Erythroblast (primary cell): ENCODE measurements around the gene CRAT.
A peak's percentile ranks its signal among the peaks of the same experiment; 100 is the strongest.

Experiments used
- DNase-seq, 2 experiments: peaks; one replicate each; lab custom pipeline; 2025; lab: John Stamatoyannopoulos, UW
- GATA1 ChIP-seq: IDR thresholded peaks from 2 replicates; pipeline ENCODE4 v1.6.1; 2011; ENCODE audit warnings: low read depth, mild to moderate bottlenecking, control low read depth, low read length, moderate library complexity
- POLR2A ChIP-seq: IDR thresholded peaks from 2 replicates; pipeline ENCODE4 v1.6.1; 2011; ENCODE audit warnings: mild to moderate bottlenecking, low read length

The CRAT gene

DNA sequence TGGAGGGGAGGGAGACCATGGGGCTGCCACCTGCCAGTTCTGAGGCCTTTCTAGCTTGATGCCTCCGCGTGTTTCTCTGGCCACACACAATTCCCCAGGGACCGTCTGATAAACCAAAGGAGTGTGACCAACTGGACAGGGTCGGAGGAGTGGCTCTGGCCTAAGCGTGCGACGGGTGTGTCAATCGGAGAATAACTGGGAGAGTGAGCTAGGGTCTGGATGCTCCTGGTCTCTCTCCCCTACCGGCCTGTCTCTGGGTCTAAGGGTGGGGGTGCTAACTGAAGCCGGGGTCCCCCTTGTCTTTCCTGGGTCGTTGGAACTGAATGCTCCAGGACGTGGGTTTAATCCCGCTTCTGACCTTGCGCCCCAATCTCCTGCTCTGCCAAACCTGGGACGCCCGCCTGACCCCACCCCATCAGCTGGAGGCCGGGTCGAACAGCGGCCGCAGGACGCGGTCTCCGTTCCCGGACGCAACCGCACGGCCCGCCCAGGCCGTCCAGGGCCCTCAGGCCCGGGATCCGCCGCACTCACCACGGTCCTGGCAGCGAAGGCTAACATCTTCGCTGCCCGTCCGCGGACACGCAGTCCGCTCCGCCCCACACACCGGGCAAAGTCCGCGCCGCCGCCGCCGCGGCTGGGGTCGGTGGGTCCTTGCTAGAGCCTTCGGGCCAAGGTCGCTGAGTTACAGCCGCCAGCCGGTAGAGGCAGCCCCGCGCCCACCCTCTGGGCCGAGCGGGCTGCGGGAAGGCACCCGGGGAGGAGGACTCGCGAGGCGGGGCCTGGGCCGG lies 447 bp downstream of the CRAT start:
- no peak for TF ChIP-seq GATA1
- TF ChIP-seq POLR2A = no peak
- no peak for DNase-seq

DNA sequence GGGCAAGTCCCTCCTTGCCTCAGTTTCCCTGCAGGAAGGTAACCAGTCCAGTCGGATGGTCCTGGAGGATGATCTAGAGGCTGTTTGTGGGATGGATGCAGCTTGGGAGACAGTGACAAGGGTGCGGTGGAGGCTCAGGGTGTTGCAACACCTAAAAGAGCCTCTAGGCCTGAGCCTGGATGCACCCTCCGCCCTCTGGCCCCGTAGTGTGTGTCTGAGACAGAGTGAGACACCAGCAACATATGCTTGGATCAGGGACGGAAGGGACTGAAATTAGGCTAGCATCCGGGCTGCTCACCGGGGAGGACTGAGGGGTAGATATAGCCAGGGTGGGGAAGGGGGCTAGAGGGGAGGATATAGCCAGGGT lies 1.1 kb downstream of the CRAT start:
- peak; percentile 56 to 59 for DNase-seq
- TF ChIP-seq GATA1 (no peak), POLR2A (no peak)

- no peak for TF ChIP-seq GATA1
- TF ChIP-seq POLR2A = no peak
- DNase-seq = no peak
Measured at GRCh38 chr9:129108805-129109536, 1.6 kb downstream of the CRAT start.

- TF ChIP-seq GATA1 (no peak), POLR2A (no peak)
- no peak for DNase-seq
Measured at GRCh38 chr9:129108083-129108804, 2.3 kb downstream of the CRAT start.

GRCh38 chr9:129107651-129108050 lies 2.9 kb downstream of the CRAT start:
- no peak for DNase-seq
- TF ChIP-seq GATA1 = no peak
- TF ChIP-seq POLR2A = no peak

GRCh38 chr9:129105857-129106694 lies 4.5 kb downstream of the CRAT start:
- no peak for DNase-seq
- no peak for TF ChIP-seq GATA1
- no peak for TF ChIP-seq POLR2A

- DNase-seq = no peak
- TF ChIP-seq POLR2A = no peak
Measured at GRCh38 chr9:129104051-129104450, 6.5 kb downstream of the CRAT start.

GRCh38 chr9:129103595-129103965 lies 7.0 kb downstream of the CRAT start:
- no peak for DNase-seq
- TF ChIP-seq GATA1 = no peak
- TF ChIP-seq POLR2A = no peak

GRCh38 chr9:129102791-129103594 lies 7.6 kb downstream of the CRAT start:
- no peak for TF ChIP-seq GATA1
- TF ChIP-seq POLR2A = no peak
- peak; percentile 65 to 68 for DNase-seq

DNA sequence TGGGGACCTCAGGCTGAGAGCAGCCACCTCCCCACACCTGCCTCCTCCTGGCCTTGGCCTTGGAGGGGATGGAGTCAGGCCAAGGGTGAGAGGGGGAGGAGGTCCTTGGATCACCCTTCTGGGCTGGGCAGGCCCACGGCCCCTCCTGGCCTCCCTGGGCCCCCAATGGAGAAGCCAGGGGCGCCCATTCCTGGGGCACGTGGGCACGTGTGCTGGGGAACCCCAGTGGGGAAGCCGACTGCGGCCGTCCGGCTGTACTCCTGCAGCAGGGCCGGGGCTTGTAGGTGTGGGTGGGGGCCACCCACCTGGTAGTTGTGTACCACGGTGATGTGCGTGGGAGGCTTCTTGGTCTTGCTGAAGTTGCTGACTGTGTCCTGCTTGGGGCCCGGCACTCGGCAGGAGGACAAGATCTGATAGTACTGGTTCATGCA lies 8.5 kb downstream of the CRAT start:
- TF ChIP-seq POLR2A = no peak
- no peak for TF ChIP-seq GATA1
- no peak for DNase-seq

GRCh38 chr9:129101279-129101678 lies 9.3 kb downstream of the CRAT start:
- DNase-seq = no peak
- TF ChIP-seq POLR2A (no peak), GATA1 (no peak)

- TF ChIP-seq POLR2A (peak; percentile 16), GATA1 (no peak)
- DNase-seq = no peak
Measured at GRCh38 chr9:129100383-129101169, 10.0 kb downstream of the CRAT start.
